Memory B cell (primary cell): ENCODE measurements around the gene CHCHD6.

Experiments
- ATAC-seq: fragments of 150-1000 bp; cut with Tn5 transposase; 2 replicates; pipeline ENCODE4 v1.10.0; 2021; ENCODE audit warnings: low read depth, mild to moderate bottlenecking, moderate library complexity
- DNase-seq, 2 donors: peaks; one replicate each; pipeline ENCODE4 v3.0.0; 2022; ENCODE audit warnings: low spot score in 2 of 2
- H3K27ac Mint-ChIP-seq: one replicate; pipeline ENCODE4 v1.8.0; 2022; ENCODE audit warnings: mild to moderate bottlenecking, moderate library complexity, mixed read lengths
- H3K27me3 Mint-ChIP-seq: one replicate; pipeline ENCODE4 v1.8.0; 2022; ENCODE audit warnings: mixed read lengths
- H3K36me3 Mint-ChIP-seq: one replicate; pipeline ENCODE4 v1.8.0; 2022; ENCODE audit warnings: mild to moderate bottlenecking, mixed read lengths
- H3K4me1 Mint-ChIP-seq: one replicate; pipeline ENCODE4 v1.8.0; 2022; ENCODE audit warnings: mixed read lengths
- H3K4me3 Mint-ChIP-seq: one replicate; pipeline ENCODE4 v1.8.0; 2022; ENCODE audit warnings: mild to moderate bottlenecking, moderate library complexity, mixed read lengths
- H3K9me3 Mint-ChIP-seq: one replicate; pipeline ENCODE4 v1.8.0; 2022; ENCODE audit warnings: mixed read lengths

The CHCHD6 gene

GRCh38 chr3:126706631-126707030 lies 2.6 kb downstream of the CHCHD6 start:
- Mint-ChIP-seq H3K4me1 (peaks cover 17% of the 10 kb centered on the region), H3K27me3 (no peaks in the 10 kb centered on the region), H3K36me3 (peaks cover 3% of the 10 kb centered on the region), H3K27ac (no peak overlapping the region), H3K9me3 (no peaks in the 10 kb centered on the region), H3K4me3 (no peak overlapping the region)
- ATAC-seq, result no peak
- DNase-seq, result no peak

- Mint-ChIP-seq H3K36me3 (peaks cover 8% of the 10 kb centered on the region), H3K4me3 (no peak overlapping the region), H3K9me3 (no peaks in the 10 kb centered on the region), H3K4me1 (peaks cover 9% of the 10 kb centered on the region), H3K27me3 (no peaks in the 10 kb centered on the region), H3K27ac (no peak overlapping the region)
- DNase-seq (no peak), ATAC-seq (no peak)
Observed at GRCh38 chr3:126711121-126711760, 7.2 kb downstream of the CHCHD6 start.

DNA sequence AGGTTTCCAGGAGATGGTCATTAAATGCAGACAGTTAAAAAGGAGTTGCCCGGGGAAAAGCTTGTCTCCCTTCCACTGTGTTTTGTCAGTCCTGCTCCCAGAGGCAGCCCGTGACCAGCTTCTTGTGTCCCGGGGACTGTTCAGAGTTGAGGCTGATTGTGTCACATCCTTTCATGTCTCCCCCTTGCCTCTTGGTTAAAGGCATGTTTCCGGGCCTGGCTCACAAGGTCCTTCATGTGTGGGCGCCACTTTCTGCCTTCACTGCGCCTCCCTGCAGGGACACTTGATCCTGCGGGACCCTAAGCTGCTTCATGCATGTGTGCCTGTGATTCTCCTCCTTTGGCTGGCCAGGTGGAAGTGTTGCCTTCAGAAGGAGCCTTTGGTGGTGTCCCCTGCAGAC lies 9.2 kb downstream of the CHCHD6 start:
- H3K27ac Mint-ChIP-seq, result no peak overlapping the region
- DNase-seq (no peak), ATAC-seq (no peak)
- H3K4me3 Mint-ChIP-seq, result no peak overlapping the region
- H3K36me3 Mint-ChIP-seq, result peaks cover 7% of the 10 kb centered on the region
- H3K4me1 Mint-ChIP-seq, result peaks cover 10% of the 10 kb centered on the region
- H3K9me3 Mint-ChIP-seq, result no peaks in the 10 kb centered on the region
- H3K27me3 Mint-ChIP-seq, result no peaks in the 10 kb centered on the region

DNA sequence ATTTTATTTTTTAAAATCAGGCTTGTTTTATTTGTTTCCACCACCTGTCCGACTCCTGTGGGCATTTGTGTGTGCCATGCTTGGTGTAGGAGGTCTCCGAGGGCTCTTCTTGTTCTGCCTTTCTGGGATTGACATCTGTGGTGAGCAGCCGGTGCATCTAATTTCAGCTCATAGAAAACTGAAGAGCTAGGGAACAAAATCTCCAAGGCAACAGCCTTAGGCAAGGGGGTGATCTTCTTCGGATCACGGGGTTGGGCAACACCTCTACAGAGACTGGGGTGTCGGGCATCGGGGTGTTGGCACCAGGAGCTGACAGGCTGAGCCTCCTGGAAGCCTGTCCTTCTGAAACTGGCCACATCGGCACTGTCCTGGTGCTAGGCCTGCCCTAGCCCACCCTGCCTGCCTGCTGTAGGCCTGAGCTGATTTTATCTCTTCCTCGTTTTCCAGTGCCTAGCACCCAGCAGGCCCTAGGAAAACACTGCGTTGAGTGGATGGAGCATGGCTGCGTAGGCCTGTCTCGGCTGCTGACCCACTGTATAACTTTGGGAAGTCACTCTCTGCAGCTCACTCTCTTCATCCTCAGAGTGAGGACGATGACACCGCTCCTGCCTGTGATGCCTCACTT lies 10.3 kb downstream of the CHCHD6 start:
- Mint-ChIP-seq H3K4me1 (peaks cover 10% of the 10 kb centered on the region), H3K27me3 (no peaks in the 10 kb centered on the region), H3K9me3 (no peaks in the 10 kb centered on the region), H3K4me3 (no peak overlapping the region), H3K27ac (no peak overlapping the region), H3K36me3 (peaks cover 5% of the 10 kb centered on the region)
- DNase-seq (no peak), ATAC-seq (no peak)

DNA sequence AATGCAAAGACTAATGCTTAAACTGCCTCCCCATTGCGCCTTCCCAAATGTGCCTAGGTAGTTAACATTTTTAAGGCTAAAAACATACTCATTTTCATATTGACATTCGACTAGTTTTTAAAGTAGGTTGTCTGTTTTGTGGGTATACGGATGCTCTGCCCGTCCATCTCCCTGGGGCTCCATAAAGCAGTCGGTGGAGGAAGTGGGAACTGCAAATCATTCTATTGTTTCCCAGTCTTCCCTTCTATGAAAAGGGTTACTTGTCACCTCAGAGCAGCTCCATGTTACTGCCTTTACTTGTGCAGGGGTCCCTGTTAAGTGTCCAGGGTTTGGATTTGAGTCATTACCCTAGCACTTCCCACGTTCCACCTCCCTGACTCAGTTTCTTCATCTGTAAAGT lies 10.9 kb downstream of the CHCHD6 start:
- H3K27ac Mint-ChIP-seq, result no peak overlapping the region
- DNase-seq (no peak), ATAC-seq (no peak)
- H3K4me3 Mint-ChIP-seq, result no peak overlapping the region
- no peaks in the 10 kb centered on the region for H3K9me3 Mint-ChIP-seq
- H3K27me3 Mint-ChIP-seq, result no peaks in the 10 kb centered on the region
- peaks cover 5% of the 10 kb centered on the region for H3K36me3 Mint-ChIP-seq
- peaks cover 10% of the 10 kb centered on the region for H3K4me1 Mint-ChIP-seq

- no peak overlapping the region for H3K27ac Mint-ChIP-seq
- DNase-seq (no peak), ATAC-seq (no peak)
- no peaks in the 10 kb centered on the region for H3K27me3 Mint-ChIP-seq
- H3K9me3 Mint-ChIP-seq, result no peaks in the 10 kb centered on the region
- H3K4me1 Mint-ChIP-seq, result peaks cover 10% of the 10 kb centered on the region
- no peak overlapping the region for H3K4me3 Mint-ChIP-seq
- H3K36me3 Mint-ChIP-seq, result peaks cover 5% of the 10 kb centered on the region
Observed at GRCh38 chr3:126715432-126715831, 11.4 kb downstream of the CHCHD6 start.

DNA sequence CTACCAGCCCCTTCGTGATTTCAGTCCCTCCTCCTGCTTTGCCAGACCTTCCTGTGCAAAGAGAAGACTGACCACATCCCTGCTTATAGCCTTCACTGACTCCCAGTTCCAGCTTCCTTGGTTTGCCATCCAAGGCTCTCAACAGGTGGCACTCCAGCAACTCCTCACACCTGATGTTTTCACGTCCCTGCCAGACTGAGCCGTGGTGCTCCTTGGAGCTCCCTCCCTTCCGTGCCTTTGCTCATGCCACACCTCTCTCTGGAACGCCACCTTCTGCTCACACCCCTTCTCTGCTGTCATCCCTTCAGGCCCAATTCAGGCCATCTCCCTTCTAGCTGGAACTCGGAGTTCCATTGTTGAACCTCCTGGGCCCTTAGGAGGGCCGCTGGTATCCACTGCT lies 12.0 kb downstream of the CHCHD6 start:
- ATAC-seq, result no peak
- H3K27me3 Mint-ChIP-seq, result no peaks in the 10 kb centered on the region
- no peak for DNase-seq
- H3K36me3 Mint-ChIP-seq, result peaks cover 5% of the 10 kb centered on the region
- no peaks in the 10 kb centered on the region for H3K9me3 Mint-ChIP-seq
- peaks cover 10% of the 10 kb centered on the region for H3K4me1 Mint-ChIP-seq
- no peak overlapping the region for H3K27ac Mint-ChIP-seq
- no peak overlapping the region for H3K4me3 Mint-ChIP-seq

DNA sequence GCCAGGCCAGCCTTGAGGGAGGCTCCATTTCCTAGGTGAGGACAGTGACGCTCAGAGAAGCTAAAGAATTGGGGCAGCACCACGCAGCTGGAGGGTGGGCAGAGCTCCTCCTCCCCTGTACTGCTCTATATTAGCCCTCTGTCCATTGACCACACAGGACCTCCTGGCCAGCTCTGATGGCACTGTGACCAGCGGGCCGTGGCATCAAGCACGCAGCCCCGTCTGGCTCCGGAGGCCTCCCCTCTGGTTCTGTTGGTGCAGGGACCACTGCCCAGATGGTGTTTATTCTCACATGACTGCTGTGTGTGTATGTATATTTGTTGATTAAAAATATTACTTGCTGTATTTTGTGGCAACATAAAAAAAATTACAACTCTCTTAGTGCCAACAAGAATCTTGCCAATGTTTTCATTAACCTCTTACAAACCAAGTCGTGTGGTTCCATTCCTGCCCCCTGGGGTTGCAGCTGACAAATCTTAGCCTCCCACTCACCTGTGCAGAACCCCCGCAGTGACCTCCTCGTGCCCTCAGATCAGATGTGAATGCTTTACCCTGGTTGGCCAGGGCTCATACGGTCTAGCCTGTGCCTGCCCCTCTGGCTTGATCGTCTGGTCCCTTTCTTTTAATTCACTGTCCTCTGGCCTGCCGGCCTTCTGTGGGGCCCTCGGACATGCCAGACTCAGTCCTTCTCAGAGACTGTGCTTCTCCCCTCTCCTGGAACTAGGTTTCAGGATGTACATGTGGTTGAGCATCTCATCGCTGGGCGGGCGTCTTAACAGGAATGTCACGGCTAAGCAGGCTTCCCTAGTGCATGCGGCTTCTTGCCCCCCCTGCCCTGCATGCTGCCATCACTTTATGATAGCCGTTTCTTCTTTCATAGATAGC lies 14.8 kb downstream of the CHCHD6 start:
- H3K27ac Mint-ChIP-seq, result peak overlapping the region; percentile 56
- ATAC-seq, result no peak
- no peaks in the 10 kb centered on the region for H3K27me3 Mint-ChIP-seq
- H3K9me3 Mint-ChIP-seq, result no peaks in the 10 kb centered on the region
- no peak for DNase-seq
- H3K4me3 Mint-ChIP-seq, result no peak overlapping the region
- H3K36me3 Mint-ChIP-seq, result peaks cover 5% of the 10 kb centered on the region
- H3K4me1 Mint-ChIP-seq, result peaks cover 17% of the 10 kb centered on the region

DNA sequence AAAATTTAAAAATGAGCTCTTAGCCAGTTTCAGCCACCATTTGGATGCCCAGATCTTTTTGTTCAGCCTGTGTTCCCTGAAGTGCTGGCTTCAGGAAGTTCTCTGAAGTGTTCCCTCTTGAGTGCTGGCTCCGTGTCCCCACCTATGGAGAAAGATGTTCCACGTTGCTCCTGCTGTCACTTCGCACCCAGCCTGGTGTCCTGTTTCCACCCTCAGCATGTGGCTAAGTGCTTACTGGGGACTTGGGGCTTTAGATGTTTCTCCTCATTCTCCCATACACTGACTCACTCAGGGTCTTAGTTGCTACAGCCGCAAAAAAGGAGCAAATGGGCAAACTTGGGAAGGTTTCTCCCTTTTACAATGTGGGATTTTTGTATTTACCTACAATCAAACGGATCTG lies 16.6 kb downstream of the CHCHD6 start:
- H3K4me3 Mint-ChIP-seq, result no peak overlapping the region
- no peak for DNase-seq
- H3K27me3 Mint-ChIP-seq, result no peaks in the 10 kb centered on the region
- H3K27ac Mint-ChIP-seq, result no peak overlapping the region
- H3K36me3 Mint-ChIP-seq, result peaks cover 14% of the 10 kb centered on the region
- H3K4me1 Mint-ChIP-seq, result peaks cover 14% of the 10 kb centered on the region
- H3K9me3 Mint-ChIP-seq, result peaks cover 3% of the 10 kb centered on the region
- no peak for ATAC-seq

DNA sequence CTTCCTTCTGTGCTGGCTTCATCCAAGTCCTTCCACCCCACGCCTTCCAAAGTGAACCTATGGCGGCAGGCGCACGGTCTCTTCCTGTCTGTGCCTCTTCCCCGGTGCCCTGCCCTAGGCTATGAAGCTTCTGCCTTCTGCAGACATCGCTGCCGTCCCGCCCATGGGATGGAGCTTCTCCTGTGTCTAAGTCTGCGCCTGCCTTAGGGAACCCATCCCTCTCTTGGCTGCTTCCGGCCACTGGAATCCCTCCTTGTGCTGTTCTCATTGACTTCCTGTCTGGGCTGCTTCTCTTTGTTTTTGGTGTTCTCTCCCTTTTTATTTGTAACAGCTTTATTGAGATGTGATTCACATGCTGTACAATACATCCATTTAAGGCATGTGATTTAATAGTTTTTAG lies 17.2 kb downstream of the CHCHD6 start:
- ATAC-seq (no peak), DNase-seq (no peak)
- no peaks in the 10 kb centered on the region for H3K27me3 Mint-ChIP-seq
- H3K36me3 Mint-ChIP-seq, result peaks cover 19% of the 10 kb centered on the region
- H3K4me1 Mint-ChIP-seq, result peaks cover 7% of the 10 kb centered on the region
- H3K4me3 Mint-ChIP-seq, result no peak overlapping the region
- H3K9me3 Mint-ChIP-seq, result peaks cover 3% of the 10 kb centered on the region
- H3K27ac Mint-ChIP-seq, result no peak overlapping the region

- peaks cover 6% of the 10 kb centered on the region for H3K4me1 Mint-ChIP-seq
- H3K4me3 Mint-ChIP-seq, result no peak overlapping the region
- DNase-seq (no peak), ATAC-seq (no peak)
- H3K36me3 Mint-ChIP-seq, result peaks cover 30% of the 10 kb centered on the region
- H3K27ac Mint-ChIP-seq, result no peak overlapping the region
- H3K9me3 Mint-ChIP-seq, result peaks cover 3% of the 10 kb centered on the region
- H3K27me3 Mint-ChIP-seq, result no peaks in the 10 kb centered on the region
Observed at GRCh38 chr3:126723237-126723636, 19.2 kb downstream of the CHCHD6 start.

GRCh38 chr3:126723801-126724200 lies 19.8 kb downstream of the CHCHD6 start:
- ATAC-seq (no peak), DNase-seq (no peak)
- H3K4me1 Mint-ChIP-seq, result peaks cover 6% of the 10 kb centered on the region
- H3K36me3 Mint-ChIP-seq, result peaks cover 33% of the 10 kb centered on the region
- H3K9me3 Mint-ChIP-seq, result peaks cover 3% of the 10 kb centered on the region
- H3K27me3 Mint-ChIP-seq, result no peaks in the 10 kb centered on the region
- H3K4me3 Mint-ChIP-seq, result no peak overlapping the region
- no peak overlapping the region for H3K27ac Mint-ChIP-seq

GRCh38 chr3:126728680-126729079 lies 24.6 kb downstream of the CHCHD6 start:
- DNase-seq (no peak), ATAC-seq (no peak)
- Mint-ChIP-seq H3K27ac (no peak overlapping the region), H3K36me3 (peaks cover 44% of the 10 kb centered on the region), H3K9me3 (peaks cover 3% of the 10 kb centered on the region), H3K27me3 (no peaks in the 10 kb centered on the region), H3K4me3 (no peak overlapping the region), H3K4me1 (peaks cover 10% of the 10 kb centered on the region)

DNA sequence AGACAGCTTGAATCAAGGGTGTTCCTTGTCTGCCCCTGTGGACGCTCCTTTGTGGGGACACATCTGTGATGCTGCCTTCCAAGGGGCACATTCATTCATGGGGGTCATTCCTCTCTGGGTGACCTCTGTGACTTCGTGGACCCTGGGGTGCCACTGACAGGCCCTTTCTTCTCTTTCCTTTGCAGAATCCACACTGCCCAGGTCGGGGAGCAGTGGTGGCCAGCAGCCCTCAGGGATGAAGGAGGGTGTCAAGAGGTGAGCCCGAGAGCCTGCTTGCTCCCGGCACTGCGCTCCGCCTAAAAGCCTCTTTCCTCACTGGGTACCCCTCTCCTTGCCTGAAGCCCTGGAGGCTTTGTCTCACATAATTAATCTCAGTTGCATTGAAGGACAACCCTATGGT lies 26.3 kb downstream of the CHCHD6 start:
- H3K9me3 Mint-ChIP-seq, result no peaks in the 10 kb centered on the region
- H3K4me3 Mint-ChIP-seq, result no peak overlapping the region
- H3K36me3 Mint-ChIP-seq, result peaks cover 52% of the 10 kb centered on the region
- peaks cover 10% of the 10 kb centered on the region for H3K4me1 Mint-ChIP-seq
- DNase-seq, result no peak
- no peak for ATAC-seq
- no peak overlapping the region for H3K27ac Mint-ChIP-seq
- no peaks in the 10 kb centered on the region for H3K27me3 Mint-ChIP-seq
